Ishikawa (cell line): ENCODE data around the gene ERVMER34-1.

ENCODE experiments used
- CEBPB ChIP-seq: IDR thresholded peaks from 2 replicates; pipeline ENCODE4 v1.6.1; 2012
- EP300 ChIP-seq: IDR thresholded peaks from 2 replicates; pipeline ENCODE4 v1.6.1; 2012; ENCODE audit warnings: borderline replicate concordance
- FOXM1 ChIP-seq: IDR thresholded peaks from 2 replicates; pipeline ENCODE4 v1.6.1; 2012; ENCODE audit warnings: low read depth, borderline replicate concordance
- TAF1 ChIP-seq: IDR thresholded peaks from 2 replicates; pipeline ENCODE4 v1.6.1; 2012; ENCODE audit warnings: low read depth, mild to moderate bottlenecking
- TCF12 ChIP-seq: IDR thresholded peaks from 2 replicates; pipeline ENCODE4 v1.6.1; 2012; ENCODE audit warnings: low read depth
- YY1 ChIP-seq: IDR thresholded peaks from 2 replicates; pipeline ENCODE4 v1.6.1; 2012; ENCODE audit warnings: low read depth
- TF ChIP-seq, protein P1 (sequence below): IDR thresholded peaks from 2 replicates; pipeline ENCODE4 v1.6.1; 2012
- TF ChIP-seq, protein P2 (sequence below): IDR thresholded peaks from 2 replicates; pipeline ENCODE4 v1.6.1; 2012; ENCODE audit warnings: low read depth, mild to moderate bottlenecking

GRCh38 chr4:52714597-52715254 lies 36.5 kb downstream of the ERVMER34-1 start:
- TF ChIP-seq TCF12: no peak
- no peak for TF ChIP-seq CEBPB
- no peak for TF ChIP-seq TAF1
- TF ChIP-seq EP300: no peak
- TF ChIP-seq, protein P1, sequence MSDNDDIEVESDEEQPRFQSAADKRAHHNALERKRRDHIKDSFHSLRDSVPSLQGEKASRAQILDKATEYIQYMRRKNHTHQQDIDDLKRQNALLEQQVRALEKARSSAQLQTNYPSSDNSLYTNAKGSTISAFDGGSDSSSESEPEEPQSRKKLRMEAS: no peak
- TF ChIP-seq, protein P2, sequence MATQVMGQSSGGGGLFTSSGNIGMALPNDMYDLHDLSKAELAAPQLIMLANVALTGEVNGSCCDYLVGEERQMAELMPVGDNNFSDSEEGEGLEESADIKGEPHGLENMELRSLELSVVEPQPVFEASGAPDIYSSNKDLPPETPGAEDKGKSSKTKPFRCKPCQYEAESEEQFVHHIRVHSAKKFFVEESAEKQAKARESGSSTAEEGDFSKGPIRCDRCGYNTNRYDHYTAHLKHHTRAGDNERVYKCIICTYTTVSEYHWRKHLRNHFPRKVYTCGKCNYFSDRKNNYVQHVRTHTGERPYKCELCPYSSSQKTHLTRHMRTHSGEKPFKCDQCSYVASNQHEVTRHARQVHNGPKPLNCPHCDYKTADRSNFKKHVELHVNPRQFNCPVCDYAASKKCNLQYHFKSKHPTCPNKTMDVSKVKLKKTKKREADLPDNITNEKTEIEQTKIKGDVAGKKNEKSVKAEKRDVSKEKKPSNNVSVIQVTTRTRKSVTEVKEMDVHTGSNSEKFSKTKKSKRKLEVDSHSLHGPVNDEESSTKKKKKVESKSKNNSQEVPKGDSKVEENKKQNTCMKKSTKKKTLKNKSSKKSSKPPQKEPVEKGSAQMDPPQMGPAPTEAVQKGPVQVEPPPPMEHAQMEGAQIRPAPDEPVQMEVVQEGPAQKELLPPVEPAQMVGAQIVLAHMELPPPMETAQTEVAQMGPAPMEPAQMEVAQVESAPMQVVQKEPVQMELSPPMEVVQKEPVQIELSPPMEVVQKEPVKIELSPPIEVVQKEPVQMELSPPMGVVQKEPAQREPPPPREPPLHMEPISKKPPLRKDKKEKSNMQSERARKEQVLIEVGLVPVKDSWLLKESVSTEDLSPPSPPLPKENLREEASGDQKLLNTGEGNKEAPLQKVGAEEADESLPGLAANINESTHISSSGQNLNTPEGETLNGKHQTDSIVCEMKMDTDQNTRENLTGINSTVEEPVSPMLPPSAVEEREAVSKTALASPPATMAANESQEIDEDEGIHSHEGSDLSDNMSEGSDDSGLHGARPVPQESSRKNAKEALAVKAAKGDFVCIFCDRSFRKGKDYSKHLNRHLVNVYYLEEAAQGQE: no peak
- no peak for TF ChIP-seq FOXM1
- no peak for TF ChIP-seq YY1
